ENCODE measurements around the gene DOCK10.
"Not testable (repeated sequence)": the region's sequence is repeated elsewhere in the genome, so short reads cannot be mapped to it uniquely, and the experiment has no call there.

DOCK10 gene

GRCh38 chr2:224925061-224925809, 117.0 kb downstream of the DOCK10 start:
- FAIRE-seq (no peak), DNase-seq (ENCODE audit: low spot score) (no peak)

DNA sequence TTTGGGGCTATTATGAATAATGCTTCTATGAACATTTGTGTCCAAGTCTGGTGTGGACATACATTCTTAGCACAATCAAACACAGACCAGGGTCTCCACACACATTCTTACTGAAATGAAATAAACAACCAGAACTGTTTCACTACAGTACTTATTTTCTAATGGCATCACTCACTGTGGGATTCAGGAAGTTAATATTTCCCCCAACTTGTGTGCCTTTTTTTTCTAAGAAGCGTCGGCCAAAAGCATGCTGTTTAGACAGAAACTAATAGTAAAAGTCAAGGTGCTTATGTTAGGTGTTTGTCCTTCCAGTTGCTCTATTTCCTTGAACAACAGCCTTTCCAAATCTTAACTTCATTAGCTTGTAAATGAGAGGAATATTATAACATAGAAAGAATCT, 117.6 kb downstream of the DOCK10 start:
- FAIRE-seq: no peak
- no peak for DNase-seq (ENCODE audit: low spot score)

DNA sequence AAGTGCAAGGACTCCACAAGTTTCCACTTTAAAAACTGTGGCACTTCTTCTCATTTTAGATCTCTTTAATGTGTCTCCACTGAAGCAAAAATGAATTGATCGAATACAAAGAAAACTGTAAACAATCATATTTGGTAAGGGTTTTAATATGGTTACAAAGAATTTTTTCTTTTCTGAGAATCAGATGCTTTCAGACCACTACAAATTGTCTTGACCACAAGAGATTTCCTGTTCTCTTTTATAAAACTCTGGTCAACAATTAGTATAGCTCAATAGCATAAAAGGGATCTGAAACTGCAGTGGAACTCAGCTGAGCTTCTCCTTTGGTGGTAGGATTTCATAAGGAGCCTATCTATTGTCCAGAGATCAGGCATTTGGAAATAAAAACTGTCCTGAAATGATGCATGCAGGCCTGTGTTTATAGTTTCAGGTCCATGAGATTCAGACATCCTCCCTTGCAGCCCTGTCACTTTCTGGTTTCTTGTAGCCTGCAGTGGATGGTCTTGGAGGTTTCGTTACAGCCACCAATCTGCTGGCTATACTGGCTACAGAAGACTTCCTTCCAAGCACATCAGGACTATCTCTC, 120.0 kb downstream of the DOCK10 start:
- no peak for DNase-seq (ENCODE audit: low spot score)
- FAIRE-seq: no peak

DNA sequence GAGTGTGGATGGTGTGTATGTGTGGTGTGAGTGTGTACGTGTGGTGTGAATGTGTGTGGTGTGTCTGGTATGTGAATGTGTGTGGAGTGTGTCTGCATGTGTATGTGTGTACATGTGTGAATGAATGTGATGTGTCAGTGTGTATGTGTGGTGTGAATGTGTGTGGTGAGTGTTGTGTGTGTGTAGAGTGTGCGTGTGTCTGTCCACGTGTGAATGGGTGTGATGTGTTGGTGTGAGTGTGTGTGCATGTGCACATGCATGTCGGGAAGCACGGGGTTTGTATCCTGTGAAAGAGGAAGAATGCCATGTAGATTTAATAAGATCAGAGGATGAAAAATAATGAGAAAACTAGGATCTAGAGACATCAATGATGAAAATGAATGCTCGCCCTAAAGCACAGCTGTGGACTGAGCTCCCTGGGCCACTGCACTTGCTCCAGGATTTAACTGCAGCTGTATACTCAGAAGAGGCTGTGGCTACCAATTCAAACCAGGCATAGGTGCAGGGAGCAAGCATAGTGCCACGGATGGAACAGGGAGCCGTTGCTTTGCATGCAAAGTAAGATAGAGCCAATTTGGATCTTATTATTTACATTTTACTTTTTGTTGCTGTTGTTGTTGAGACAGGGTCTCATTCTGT, 122.7 kb downstream of the DOCK10 start:
- no peak for DNase-seq (ENCODE audit: low spot score)
- no peak for FAIRE-seq

DNA sequence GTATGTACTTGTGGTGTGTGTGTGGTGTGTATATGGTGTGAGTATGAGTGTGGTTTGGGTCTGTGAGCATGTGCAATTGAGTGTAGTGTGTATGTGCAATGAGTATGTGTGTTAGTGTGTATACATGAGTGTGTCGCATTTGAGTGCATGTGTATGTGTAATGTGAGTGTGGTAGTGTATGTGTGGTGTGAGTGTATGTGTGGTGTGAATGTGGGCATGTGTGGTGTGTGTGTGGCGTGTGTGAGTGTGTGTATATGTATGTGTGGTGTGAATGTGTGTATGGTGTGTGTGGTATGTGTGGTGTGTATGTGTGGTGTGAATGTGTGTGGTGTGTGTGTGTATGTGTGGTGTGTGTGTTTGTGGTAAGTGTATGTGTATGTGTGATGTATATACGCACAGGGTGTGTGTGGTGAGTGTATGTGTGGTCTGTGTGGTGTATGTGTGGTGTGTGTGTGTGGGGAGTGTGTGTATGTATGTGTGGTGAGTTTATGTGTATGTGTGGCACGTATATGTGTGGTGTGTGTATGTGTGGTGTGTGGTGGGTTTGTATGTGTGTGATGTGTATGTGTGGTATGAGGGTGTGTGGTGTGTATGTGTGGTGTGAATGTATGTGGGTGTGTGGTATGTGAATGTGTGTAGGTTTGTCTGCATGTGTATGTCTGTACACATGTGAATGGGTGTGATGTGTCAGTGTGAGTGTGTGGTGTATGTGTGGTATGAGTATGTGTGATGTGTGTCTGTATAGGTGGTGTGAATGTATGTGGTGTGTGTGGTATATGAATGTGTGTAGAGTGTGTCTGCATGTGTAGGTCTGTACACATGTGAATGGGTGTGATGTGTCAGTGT, 123.4 kb downstream of the DOCK10 start:
- FAIRE-seq (no peak), DNase-seq (ENCODE audit: low spot score) (no peak)

- not testable (repeated sequence) for FAIRE-seq
Observed at GRCh38 chr2:224917246-224917645, 125.0 kb downstream of the DOCK10 start.

GRCh38 chr2:224915136-224915535, 127.1 kb downstream of the DOCK10 start:
- FAIRE-seq (no peak), DNase-seq (ENCODE audit: low spot score) (no peak)

More at GRCh38 chr2:224917246-224917645, 125.0 kb downstream of the DOCK10 start:
- DNase-seq (ENCODE audit: low spot score): not testable (repeated sequence)

GRCh38 chr2:224910574-224910925, 131.7 kb downstream of the DOCK10 start:
- DNase-seq (ENCODE audit: low spot score): no peak
- no peak for FAIRE-seq

DNA sequence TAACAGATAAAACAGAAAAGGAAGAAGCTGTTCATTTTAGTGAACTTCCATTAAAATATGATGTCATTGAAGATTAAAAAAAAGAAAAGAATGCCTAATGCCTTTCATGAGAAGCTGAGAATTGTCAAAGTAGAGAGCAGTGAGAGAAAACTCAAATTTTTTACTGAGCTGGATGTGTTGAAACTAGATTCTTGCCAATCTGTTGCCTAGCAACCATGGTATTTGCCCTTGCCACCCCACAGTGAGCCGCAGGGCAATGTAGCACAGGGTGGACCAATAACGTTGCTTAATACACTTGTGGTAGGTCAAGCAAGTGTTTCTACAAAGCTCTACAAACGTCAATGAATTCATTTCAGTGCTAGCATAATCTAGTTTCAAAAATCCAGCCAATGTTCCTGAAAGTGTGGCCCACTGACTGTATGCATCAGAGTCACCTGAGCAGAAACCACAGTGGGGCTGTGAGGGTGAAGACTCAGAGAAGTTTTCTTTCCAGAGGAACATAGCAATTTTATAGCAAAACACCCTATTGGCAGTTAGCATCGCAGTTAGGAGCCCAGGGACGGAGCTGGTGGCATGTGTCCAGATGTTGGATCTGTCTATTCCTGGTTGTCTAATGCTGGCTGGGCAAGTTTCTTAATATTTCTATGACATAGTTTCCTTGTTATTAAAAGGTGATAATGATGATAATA, 132.2 kb downstream of the DOCK10 start:
- no peak for DNase-seq (ENCODE audit: low spot score)
- no peak for FAIRE-seq

DNA sequence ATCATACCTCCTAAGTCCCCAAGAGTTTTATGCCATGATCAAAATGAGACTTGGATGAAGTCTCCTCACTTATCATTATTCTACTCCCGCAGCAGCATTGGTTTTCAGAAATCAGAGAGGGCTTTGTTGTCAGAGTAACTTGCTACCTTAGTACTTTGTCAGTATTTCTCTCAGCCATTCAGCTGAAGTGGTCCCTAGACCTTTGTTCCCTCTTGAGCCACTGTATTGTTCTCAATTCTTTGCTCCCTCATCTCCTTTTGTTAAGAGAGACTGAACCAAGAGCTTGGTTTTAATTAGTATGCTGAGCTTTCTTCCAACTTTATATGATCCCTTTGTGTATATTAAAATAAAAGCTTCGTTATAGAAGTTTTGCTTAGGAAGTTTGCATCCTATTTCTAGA, 133.4 kb downstream of the DOCK10 start:
- DNase-seq (ENCODE audit: low spot score) (no peak), FAIRE-seq (no peak)

DNA sequence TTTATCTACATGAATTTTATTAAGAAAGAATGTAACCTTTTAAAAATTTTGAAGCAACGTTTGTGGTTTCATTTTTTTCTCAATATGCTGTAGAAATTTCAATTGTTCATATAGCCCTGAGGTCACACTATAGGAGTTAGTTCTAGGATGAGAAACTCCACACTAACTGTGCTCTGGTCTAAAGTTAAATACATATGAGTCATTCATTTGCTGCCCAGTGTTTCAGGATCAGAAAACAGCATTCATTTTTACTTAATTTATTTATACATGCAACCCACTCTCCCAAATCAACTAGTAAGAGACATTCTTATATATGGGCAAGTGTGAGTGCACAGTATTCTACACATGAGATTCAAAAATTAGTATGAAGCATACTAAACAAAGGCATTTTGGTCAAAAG, 137.9 kb downstream of the DOCK10 start:
- no peak for DNase-seq (ENCODE audit: low spot score)

DNA sequence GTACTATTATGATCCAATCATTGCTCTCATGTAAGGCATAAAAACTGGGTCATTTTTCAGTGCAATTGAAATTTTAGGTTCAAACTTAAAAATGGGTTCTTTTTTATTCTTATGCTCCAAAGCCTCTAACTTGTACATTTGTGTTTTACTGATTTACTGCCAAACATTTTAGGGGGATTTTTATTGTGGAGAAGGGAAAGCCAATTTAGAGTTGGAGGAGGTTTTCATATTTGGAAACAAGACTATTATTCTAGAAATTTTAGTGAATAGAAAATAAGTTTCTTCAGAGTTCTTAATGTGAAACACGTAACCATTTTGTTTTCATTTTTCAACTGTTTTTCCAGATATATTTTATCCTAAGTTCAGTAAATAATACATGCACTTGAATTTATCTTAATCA, 138.6 kb downstream of the DOCK10 start:
- FAIRE-seq (no peak), DNase-seq (ENCODE audit: low spot score) (no peak)

More for the DNA sequence above, 137.9 kb downstream of the DOCK10 start:
- no peak for FAIRE-seq

DNA sequence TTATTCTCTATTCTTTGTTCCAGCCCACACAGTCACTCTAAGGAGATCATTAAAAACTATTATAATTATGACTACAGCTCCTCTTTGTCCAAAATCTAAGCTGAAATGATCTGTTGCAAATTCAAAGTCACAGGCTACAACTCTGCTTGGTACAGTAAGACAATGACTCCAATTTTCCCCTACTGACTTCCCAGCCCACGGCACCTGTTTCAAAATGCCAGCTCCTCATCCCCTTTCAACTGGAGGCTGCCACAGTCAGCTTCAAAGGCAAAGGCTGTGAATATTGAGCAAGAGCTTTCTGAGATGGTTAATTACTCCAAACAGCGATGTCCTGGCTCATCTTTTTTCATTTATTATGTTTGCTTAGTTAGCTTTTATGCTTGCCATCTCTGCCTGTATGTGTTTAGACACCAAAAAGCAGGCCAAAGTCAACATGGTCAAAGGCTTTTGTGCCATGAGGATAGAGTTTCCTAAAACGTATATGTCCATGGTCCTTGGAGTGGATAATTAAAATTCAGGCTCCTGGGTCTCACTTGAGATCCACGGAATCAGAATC, 141.1 kb downstream of the DOCK10 start:
- DNase-seq (ENCODE audit: low spot score): no peak
- FAIRE-seq: no peak

DNA sequence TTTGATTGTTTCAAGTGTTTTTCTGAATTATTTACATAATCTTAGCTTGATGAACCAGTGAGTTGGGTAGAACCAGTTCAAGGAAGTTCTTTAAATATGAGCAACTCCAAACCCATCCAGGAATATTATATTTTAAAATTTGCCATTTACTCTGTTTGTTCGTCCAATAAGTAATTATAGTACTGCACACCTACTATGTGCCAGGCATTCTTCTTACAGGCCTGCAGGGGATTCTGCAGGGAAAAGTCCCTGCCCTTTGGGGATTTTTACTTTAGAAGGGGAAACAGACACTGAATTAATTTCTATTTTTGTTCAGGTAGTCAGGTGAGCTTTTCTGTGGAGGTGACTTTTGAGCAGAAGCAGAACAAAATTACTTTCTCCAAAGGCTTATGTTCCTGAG, 146.9 kb downstream of the DOCK10 start:
- DNase-seq (ENCODE audit: low spot score): no peak

DNA sequence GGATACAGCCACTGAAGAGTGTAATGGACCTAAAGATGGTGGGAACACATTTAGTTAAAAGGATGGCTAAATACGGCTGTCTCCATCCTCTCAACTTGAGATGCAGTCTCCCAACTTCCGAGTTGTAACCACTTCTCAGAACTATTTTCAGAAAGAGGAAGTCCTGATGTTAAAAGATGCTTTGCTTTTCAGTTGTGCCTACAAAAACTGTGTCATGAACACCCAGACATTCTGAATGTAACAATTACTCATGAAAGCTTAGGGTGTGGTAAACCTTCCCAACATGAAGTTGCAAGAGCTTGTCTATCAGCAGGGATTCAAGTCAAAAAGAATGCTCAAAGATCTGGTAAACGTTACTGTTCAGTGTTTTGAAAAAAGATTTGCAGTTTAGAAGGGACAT, 147.9 kb downstream of the DOCK10 start:
- DNase-seq (ENCODE audit: low spot score) (no peak), FAIRE-seq (no peak)

More for the DNA sequence above, 146.9 kb downstream of the DOCK10 start:
- no peak for FAIRE-seq

DNA sequence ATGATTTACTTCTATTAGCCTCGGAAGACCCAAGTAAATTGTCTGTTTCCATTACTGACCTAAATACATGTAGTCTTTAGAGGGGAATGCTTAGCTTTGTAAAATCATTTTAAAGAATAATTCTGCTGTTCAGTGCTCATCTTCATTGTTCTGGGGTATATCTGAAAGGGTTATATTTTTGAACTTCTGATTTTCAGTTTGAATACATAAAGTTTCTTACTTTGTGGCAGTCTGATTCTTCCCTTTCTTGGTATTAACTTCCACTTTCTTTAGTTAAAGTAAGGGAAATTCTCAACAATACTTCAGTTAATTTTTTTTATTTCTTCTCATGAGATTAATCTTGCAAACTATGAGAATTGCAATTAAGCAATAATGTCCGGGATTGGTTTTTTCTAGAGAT, 148.4 kb downstream of the DOCK10 start:
- DNase-seq (ENCODE audit: low spot score) (no peak), FAIRE-seq (no peak)

- FAIRE-seq (no peak), DNase-seq (ENCODE audit: low spot score) (no peak)
Observed at GRCh38 chr2:224892574-224893204, 149.6 kb downstream of the DOCK10 start.

GRCh38 chr2:224890372-224890771, 151.9 kb downstream of the DOCK10 start:
- FAIRE-seq: no peak
- no peak for DNase-seq (ENCODE audit: low spot score)

DNA sequence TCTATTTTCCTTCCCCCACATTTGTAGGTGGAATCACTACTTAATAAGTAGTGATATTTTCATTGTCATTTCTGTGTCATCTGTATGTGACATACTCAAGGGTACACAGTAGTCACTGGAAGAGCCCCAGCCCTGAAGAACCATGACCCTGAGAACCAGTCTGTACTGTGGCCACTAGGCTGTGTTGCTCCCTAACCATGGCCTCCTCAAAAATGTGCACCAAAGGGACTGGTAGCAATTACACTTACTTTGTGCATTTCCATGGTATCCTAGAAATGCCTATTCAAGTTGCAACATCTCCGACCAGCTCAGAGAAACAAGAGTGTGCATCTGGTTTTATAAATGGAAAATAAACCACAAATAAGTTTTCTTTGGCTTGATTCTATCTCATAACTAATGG, 155.1 kb downstream of the DOCK10 start:
- DNase-seq (ENCODE audit: low spot score): no peak

DNA sequence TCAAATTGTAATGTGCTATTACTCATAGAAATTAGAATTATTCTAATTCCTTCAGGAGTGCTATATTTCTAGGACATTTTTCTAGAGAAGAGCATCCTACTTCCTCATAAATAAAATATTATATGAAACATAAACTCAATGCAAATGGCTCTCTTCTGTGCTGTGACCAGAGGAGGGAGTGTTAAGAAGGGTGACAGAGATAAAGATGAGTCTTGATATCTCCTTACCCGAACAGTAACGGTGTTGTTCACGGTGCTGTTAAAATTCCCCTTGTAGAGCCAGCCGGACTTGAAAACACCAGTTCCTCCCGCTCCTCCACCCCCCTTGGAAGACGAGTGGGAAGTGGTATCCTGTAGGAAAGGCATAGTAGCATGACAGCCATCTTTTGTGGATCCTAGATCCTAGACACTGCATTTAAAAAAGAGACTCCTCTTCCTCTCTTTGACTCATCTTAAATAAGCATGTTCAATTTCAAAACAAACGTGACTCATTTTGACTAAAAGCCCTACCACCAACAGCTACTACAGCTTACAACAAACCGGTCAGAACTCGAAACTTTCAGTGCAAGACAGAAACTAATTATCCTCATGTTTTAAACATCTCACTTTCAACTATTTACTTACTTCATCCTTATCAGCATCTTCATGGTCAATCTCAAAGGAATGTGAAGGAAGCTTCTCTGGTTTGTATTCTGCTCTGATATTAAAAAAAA, 156.3 kb downstream of the DOCK10 start:
- DNase-seq (ENCODE audit: low spot score) (no peak), FAIRE-seq (no peak)

More for the DNA sequence above, 155.1 kb downstream of the DOCK10 start:
- no peak for FAIRE-seq
